Activated CD4-positive, alpha-beta T cell treated with anti-CD3 and anti-CD28 coated beads for 24 hours (primary cell): ENCODE measurements around the gene IL9R.
"Not testable (repeated sequence)": the region's sequence is repeated elsewhere in the genome, so short reads cannot be mapped to it uniquely, and the experiment has no call there.

Experiments
- DNase-seq, 2 donors: peaks; one replicate each; pipeline ENCODE4 v3.0.0-alpha.2; 2020; ENCODE audit warnings: low read depth in 2 of 2

Gene IL9R

GRCh38 chrX:155997436-155997835, at the start of gene IL9R:
Gene IL9R, plus strand, starts transcription at chrX:155997696. Its CDS starts 64 bp downstream, at chrX:155997760.
- peak; percentile 7 to 10 for DNase-seq

- DNase-seq = no peak
These were observed 48.4 kb upstream of the IL9R start for GRCh38 chrX:155949098-155949497.

- DNase-seq = no peak
These were observed 46.2 kb upstream of the IL9R start for GRCh38 chrX:155951237-155951789.

GRCh38 chrX:155953055-155953454, 44.4 kb upstream of the IL9R start:
- DNase-seq = no peak

GRCh38 chrX:155954793-155955192, 42.7 kb upstream of the IL9R start:
- DNase-seq = no peak

GRCh38 chrX:155956099-155956498, 41.4 kb upstream of the IL9R start:
- DNase-seq = no peak

GRCh38 chrX:155956649-155957048, 40.8 kb upstream of the IL9R start:
- no peak for DNase-seq

GRCh38 chrX:155957843-155958242, 39.7 kb upstream of the IL9R start:
- DNase-seq = no peak

- no peak for DNase-seq
These were observed 38.4 kb upstream of the IL9R start for GRCh38 chrX:155959018-155959587.

GRCh38 chrX:155962906-155963305, 34.6 kb upstream of the IL9R start:
- no peak for DNase-seq

- DNase-seq = no peak
These were observed 30.6 kb upstream of the IL9R start for GRCh38 chrX:155966876-155967275.

GRCh38 chrX:155967653-155968325, 29.7 kb upstream of the IL9R start:
- DNase-seq = no peak

- DNase-seq = no peak
These were observed 29.2 kb upstream of the IL9R start for GRCh38 chrX:155968326-155968661.

GRCh38 chrX:155968791-155969190, 28.7 kb upstream of the IL9R start:
- no peak for DNase-seq

GRCh38 chrX:155971658-155972057, 25.8 kb upstream of the IL9R start:
- DNase-seq = not testable (repeated sequence)

GRCh38 chrX:155972241-155972640, 25.3 kb upstream of the IL9R start:
- not testable (repeated sequence) for DNase-seq

- DNase-seq = no peak
These were observed 14.2 kb upstream of the IL9R start for GRCh38 chrX:155983326-155983725.

GRCh38 chrX:155985208-155985607, 12.3 kb upstream of the IL9R start:
- DNase-seq = no peak

- DNase-seq = not testable (repeated sequence)
These were observed 10.5 kb upstream of the IL9R start for GRCh38 chrX:155986995-155987394.

- no peak for DNase-seq
These were observed 8.6 kb upstream of the IL9R start for GRCh38 chrX:155988859-155989258.

- DNase-seq = no peak
These were observed 4.1 kb upstream of the IL9R start for GRCh38 chrX:155993421-155993820.

GRCh38 chrX:155995321-155995875, 2.1 kb upstream of the IL9R start:
- DNase-seq = no peak

GRCh38 chrX:155998116-155998515, 620 bp downstream of the IL9R start:
- no peak for DNase-seq
